ENCODE results near the gene DYNC1H1. TPM values are rescaled to one million over a fixed set of nuclear protein-coding genes. Genes with fewer than 3 reads are reported as not detected.

Gene DYNC1H1
- total RNA-seq, 1 experiment from 2014 or later = 833 TPM

DNA sequence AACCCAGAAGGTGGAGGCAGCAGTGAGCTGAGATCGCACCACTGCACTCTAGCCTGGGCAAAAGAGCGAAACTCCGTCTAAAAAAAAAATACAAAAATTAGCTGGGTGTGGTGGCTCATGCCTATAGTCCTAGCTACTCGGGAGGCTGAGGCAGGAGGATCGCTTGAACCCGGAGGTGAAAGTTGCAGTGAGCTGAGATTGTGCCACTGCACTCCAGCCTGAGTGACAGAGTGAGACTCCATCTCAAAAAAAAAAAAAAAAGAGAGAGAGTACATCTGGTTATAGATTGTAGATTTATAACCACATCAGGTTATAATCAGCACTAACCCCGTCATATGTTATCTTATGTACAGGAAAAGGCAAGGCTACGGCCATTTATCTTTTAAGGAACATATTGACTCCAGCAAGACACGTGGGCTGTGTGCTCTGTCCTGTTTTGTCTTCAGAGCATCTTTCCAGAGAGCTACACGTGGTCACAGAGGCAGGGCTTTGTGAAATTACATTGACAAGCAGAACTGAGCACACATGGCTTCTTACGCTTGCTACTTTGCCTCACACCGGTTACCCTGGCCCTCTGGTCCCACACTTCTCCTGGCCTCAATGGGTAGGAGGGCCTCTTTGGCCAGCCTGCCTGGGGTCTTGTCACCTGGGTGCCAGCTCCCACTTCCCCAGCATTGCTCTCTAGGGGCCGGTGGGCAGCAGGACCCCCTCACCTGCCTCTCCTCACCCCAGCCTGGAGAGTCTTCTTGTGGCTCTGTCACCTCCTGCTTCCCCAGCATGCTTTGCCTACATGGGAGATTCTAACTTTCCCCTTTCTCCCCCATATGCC, 6.8 kb upstream of the DYNC1H1 start:
- no TSS peak for BruUV-seq (replicated peaks)
- intact Hi-C loops (cut with micrococcal nuclease; ENCODE audit: unreplicated experiment) = no loop called here

DNA sequence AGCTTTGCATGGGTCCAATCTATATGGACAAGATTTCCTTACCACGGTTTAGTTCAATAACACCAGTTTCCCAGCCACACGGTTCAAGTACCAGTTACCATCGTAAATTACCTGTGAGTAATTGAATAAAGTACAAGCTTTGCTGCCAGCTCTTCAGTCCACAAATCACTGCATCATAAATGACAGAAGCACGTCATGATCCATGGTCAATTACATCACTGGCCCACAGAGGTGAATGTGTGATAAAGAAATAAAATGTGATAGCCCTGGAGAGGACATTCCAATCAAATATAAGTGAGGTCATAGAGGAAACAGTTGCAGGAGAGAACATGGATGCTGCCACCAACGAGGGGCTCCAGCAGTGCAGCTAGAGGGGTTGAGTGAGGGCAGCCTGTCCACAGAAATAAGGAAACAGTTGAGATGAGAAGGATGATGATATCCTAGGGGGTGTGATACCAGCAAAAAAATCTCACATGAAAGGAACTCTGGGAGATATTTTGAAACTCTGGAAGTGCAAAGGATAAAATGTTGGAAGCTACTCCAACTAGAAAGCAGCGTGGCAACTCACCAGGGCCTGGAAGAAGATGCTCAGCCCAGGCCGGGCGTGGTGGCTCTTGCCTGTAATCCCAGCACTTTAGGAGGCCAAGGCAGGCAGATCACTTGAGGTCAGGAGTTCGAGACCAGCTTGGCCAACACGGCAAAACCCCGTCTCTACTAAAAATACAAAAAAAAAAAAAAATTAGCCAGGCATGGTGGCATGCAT, 5.8 kb upstream of the DYNC1H1 start:
- Histone ChIP-seq H3K27me3 (replicated peaks; ENCODE audit: insufficient read depth, low read depth, low read length, poor library complexity) (no peaks in the 10 kb centered on the region), H3K4me1 (ENCODE audit: insufficient read depth, low read length, poor library complexity, severe bottlenecking) (peaks cover 31% of the 10 kb centered on the region), H3K27ac (ENCODE audit: low read depth, low read length, poor library complexity, severe bottlenecking) (no peak overlapping the region), H3K4me3 (ENCODE audit: low read depth, low read length, poor library complexity, severe bottlenecking) (no peak overlapping the region), H3K36me3 (ENCODE audit: insufficient read depth, low read length, poor library complexity, severe bottlenecking) (no peaks in the 10 kb centered on the region), H3K9me3 (ENCODE audit: low read depth, low read length, poor library complexity, severe bottlenecking) (no peaks in the 10 kb centered on the region)
- no TSS peak for BruUV-seq (replicated peaks)
- ChIA-PET CTCF (interaction anchor here (0.5 to 0.7 kb wide), 3 partner anchors 26 to 251 kb away, joined by 3 to 9 read pairs (median 4); no protein-coding TSS in a partner anchor), POLR2A (ENCODE audit: low non-redundant PET) (no interaction called here)
- no peak for DNase-seq (ENCODE audit: low spot score)
- TF ChIP-seq, protein P1, sequence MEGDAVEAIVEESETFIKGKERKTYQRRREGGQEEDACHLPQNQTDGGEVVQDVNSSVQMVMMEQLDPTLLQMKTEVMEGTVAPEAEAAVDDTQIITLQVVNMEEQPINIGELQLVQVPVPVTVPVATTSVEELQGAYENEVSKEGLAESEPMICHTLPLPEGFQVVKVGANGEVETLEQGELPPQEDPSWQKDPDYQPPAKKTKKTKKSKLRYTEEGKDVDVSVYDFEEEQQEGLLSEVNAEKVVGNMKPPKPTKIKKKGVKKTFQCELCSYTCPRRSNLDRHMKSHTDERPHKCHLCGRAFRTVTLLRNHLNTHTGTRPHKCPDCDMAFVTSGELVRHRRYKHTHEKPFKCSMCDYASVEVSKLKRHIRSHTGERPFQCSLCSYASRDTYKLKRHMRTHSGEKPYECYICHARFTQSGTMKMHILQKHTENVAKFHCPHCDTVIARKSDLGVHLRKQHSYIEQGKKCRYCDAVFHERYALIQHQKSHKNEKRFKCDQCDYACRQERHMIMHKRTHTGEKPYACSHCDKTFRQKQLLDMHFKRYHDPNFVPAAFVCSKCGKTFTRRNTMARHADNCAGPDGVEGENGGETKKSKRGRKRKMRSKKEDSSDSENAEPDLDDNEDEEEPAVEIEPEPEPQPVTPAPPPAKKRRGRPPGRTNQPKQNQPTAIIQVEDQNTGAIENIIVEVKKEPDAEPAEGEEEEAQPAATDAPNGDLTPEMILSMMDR (conservative IDR thresholded peaks at IDR 0.05; ENCODE audit: low read depth, low read length) = no peak
- TF ChIP-seq EZH2 (IDR thresholded peaks at IDR 0.05; ENCODE audit: borderline replicate concordance, low read depth, low read length, poor library complexity, severe bottlenecking) = no peak
- intact Hi-C loops (cut with micrococcal nuclease; ENCODE audit: unreplicated experiment) = no loop called here

More for the DNA sequence above, 6.8 kb upstream of the DYNC1H1 start:
- H3K4me1 ChIP-seq (ENCODE audit: insufficient read depth, low read length, poor library complexity, severe bottlenecking) = peaks cover 23% of the 10 kb centered on the region
- H3K36me3 ChIP-seq (ENCODE audit: insufficient read depth, low read length, poor library complexity, severe bottlenecking) = no peaks in the 10 kb centered on the region
- no peaks in the 10 kb centered on the region for H3K9me3 ChIP-seq (ENCODE audit: low read depth, low read length, poor library complexity, severe bottlenecking)
- no peak overlapping the region for H3K27ac ChIP-seq (ENCODE audit: low read depth, low read length, poor library complexity, severe bottlenecking)
- DNase-seq (ENCODE audit: low spot score) = no peak
- H3K4me3 ChIP-seq (ENCODE audit: low read depth, low read length, poor library complexity, severe bottlenecking) = no peak overlapping the region
- no peaks in the 10 kb centered on the region for H3K27me3 ChIP-seq (replicated peaks; ENCODE audit: insufficient read depth, low read depth, low read length, poor library complexity)
- POLR2A ChIA-PET (ENCODE audit: low non-redundant PET) = no interaction called here
- TF ChIP-seq, protein P1 (conservative IDR thresholded peaks at IDR 0.05; ENCODE audit: low read depth, low read length) = no peak
- no peak for TF ChIP-seq EZH2 (IDR thresholded peaks at IDR 0.05; ENCODE audit: borderline replicate concordance, low read depth, low read length, poor library complexity, severe bottlenecking)
- CTCF ChIA-PET = interaction anchor here (0.7 to 1.0 kb wide), 3 partner anchors 187 to 393 kb away, joined by 3 to 9 read pairs (median 5); no protein-coding TSS in a partner anchor

DNA sequence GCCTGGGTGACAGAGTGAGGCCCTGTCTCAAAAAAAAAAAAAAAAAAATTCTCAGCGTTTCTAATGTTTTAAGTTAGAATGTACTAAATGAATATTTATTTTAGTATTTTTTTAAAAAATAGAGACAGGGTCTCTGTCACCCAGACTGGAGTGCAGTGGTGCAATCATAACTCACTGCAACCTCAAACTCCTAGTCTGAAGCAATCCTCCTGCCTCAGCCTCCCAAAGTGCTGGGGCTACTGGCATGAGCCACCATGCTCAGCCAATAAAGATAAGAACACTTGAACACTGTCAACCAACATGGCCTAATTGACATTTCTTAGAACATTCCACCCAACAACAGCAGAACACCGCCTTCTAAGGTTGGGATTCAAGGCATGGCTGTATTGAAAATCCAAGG, 5.1 kb upstream of the DYNC1H1 start:
- ChIA-PET POLR2A (ENCODE audit: low non-redundant PET) (no interaction called here), CTCF (interaction anchor here (0.6 to 0.8 kb wide), 4 partner anchors 48 to 440 kb away, joined by 4 to 8 read pairs (median 4); no protein-coding TSS in a partner anchor)
- no peak for TF ChIP-seq EZH2 (IDR thresholded peaks at IDR 0.05; ENCODE audit: borderline replicate concordance, low read depth, low read length, poor library complexity, severe bottlenecking)
- TF ChIP-seq, protein P1 (conservative IDR thresholded peaks at IDR 0.05; ENCODE audit: low read depth, low read length) = no peak
- intact Hi-C loops (cut with micrococcal nuclease; ENCODE audit: unreplicated experiment) = no loop called here
- Histone ChIP-seq H3K4me1 (ENCODE audit: insufficient read depth, low read length, poor library complexity, severe bottlenecking) (peaks cover 37% of the 10 kb centered on the region), H3K4me3 (ENCODE audit: low read depth, low read length, poor library complexity, severe bottlenecking) (no peak overlapping the region), H3K27ac (ENCODE audit: low read depth, low read length, poor library complexity, severe bottlenecking) (no peak overlapping the region), H3K36me3 (ENCODE audit: insufficient read depth, low read length, poor library complexity, severe bottlenecking) (no peaks in the 10 kb centered on the region), H3K9me3 (ENCODE audit: low read depth, low read length, poor library complexity, severe bottlenecking) (no peaks in the 10 kb centered on the region), H3K27me3 (replicated peaks; ENCODE audit: insufficient read depth, low read depth, low read length, poor library complexity) (no peaks in the 10 kb centered on the region)
- no peak for DNase-seq (ENCODE audit: low spot score)
- no TSS peak for BruUV-seq (replicated peaks)
